SU-DHL-6 (cell line): Measurements from ENCODE around the gene LRP1B.

Source experiments
- CTCF ChIP-seq: fragments of 200-600 bp; sonication (generic); IDR thresholded peaks from one replicate; pipeline ENCODE4 v1.5.1; 2017; ENCODE audit warnings: antibody characterized with exemption, mild to moderate bottlenecking, low read length, moderate library complexity; ENCODE audit not compliant: insufficient read depth, poor library complexity, severe bottlenecking
- EZH2phosphoT487 ChIP-seq: fragments of 200-600 bp; sonication (generic), shearing (Covaris generic); conservative IDR thresholded peaks from 2 replicates; pipeline ENCODE4 v1.6.1; 2018; ENCODE audit warnings: mild to moderate bottlenecking, antibody characterized with exemption, low read length, moderate library complexity, mixed read lengths

DNA sequence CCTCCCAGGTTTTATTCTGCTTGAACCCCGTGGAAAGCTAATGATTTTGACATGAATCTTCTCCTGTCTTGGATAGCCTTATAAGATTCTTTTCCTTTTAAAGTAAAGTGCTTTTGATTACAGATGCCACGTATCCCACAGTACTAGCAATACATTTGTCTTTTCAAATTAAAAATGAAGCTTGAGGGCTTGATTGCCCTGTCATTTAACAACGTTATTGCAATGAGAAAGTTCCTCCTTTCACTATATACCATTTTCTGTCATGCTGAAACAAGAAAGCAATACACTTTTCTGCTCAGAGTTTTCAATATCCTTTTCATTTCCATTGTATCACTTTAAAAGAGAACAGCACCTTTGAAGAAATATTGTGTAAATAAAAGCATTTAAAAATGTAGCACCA lies 814.7 kb downstream of the LRP1B start:
- TF ChIP-seq CTCF (no peak), EZH2phosphoT487 (no peak)
